H9 (cell line): Measurements from ENCODE around the gene TECPR2. TPM values are rescaled to one million over a fixed set of nuclear protein-coding genes. Genes with fewer than 3 reads are reported as not detected.

ENCODE experiments used
- DNase-seq: peaks from one replicate; pipeline ENCODE4 v3.0.0-alpha.2; 2017
- H2AFZ ChIP-seq: one replicate; pipeline ENCODE4 v1.6.1; 2013; ENCODE audit warnings: mild to moderate bottlenecking, low read length, control low read depth, moderate library complexity
- H2AK5ac ChIP-seq: 2 replicates; pipeline ENCODE4 v1.6.1; 2013; ENCODE audit warnings: low read length, control low read depth, mixed read lengths; ENCODE audit not compliant: insufficient read length
- H2BK120ac ChIP-seq: one replicate; pipeline ENCODE4 v1.6.1; 2013; ENCODE audit warnings: low read depth, mild to moderate bottlenecking, low read length, control low read depth, inconsistent platforms; ENCODE audit not compliant: poor library complexity, severe bottlenecking
- H2BK12ac ChIP-seq: 2 replicates; pipeline ENCODE4 v1.6.1; 2013; ENCODE audit warnings: low read length, control low read depth, mixed read lengths, low read depth; ENCODE audit not compliant: insufficient read length
- H2BK15ac ChIP-seq: 2 replicates; pipeline ENCODE4 v1.6.1; 2013; ENCODE audit warnings: low read depth, low read length, control low read depth
- H2BK20ac ChIP-seq: one replicate; pipeline ENCODE4 v1.6.1; 2013; ENCODE audit warnings: low read depth, mild to moderate bottlenecking, low read length, control low read depth, inconsistent platforms; ENCODE audit not compliant: poor library complexity, severe bottlenecking
- H2BK5ac ChIP-seq: 2 replicates; pipeline ENCODE4 v1.6.1; 2013; ENCODE audit warnings: low read length, control low read depth, mixed read lengths; ENCODE audit not compliant: insufficient read length
- H3K14ac ChIP-seq: 2 replicates; pipeline ENCODE4 v1.6.1; 2013; ENCODE audit warnings: low read length, control low read depth; ENCODE audit not compliant: insufficient read depth
- H3K18ac ChIP-seq: 2 replicates; pipeline ENCODE4 v1.6.1; 2013; ENCODE audit warnings: low read depth, mild to moderate bottlenecking, mixed read lengths, low read length, control low read depth; ENCODE audit not compliant: insufficient read length
- H3K23ac ChIP-seq: 2 replicates; pipeline ENCODE4 v1.6.1; 2013; ENCODE audit warnings: low read length, control low read depth, mixed read lengths, low read depth; ENCODE audit not compliant: insufficient read length
- H3K23me2 ChIP-seq: 2 replicates; pipeline ENCODE4 v1.6.1; 2013; ENCODE audit warnings: low read depth, mild to moderate bottlenecking, mixed read lengths, low read length, control low read depth; ENCODE audit not compliant: insufficient read length, poor library complexity, severe bottlenecking
- H3K27ac ChIP-seq: 2 replicates; pipeline ENCODE4 v1.5.1; 2013; ENCODE audit warnings: low read length, control low read depth, mixed read lengths, low read depth; ENCODE audit not compliant: insufficient read length
- H3K27me3 ChIP-seq: 2 replicates; pipeline ENCODE4 v1.6.1; 2013; ENCODE audit warnings: low read length, control low read depth, inconsistent platforms; ENCODE audit not compliant: insufficient read depth
- H3K4ac ChIP-seq: 2 replicates; pipeline ENCODE4 v1.6.1; 2013; ENCODE audit warnings: low read depth, mild to moderate bottlenecking, control low read depth, inconsistent platforms, low read length, moderate library complexity
- H3K4me1 ChIP-seq: 2 replicates; pipeline ENCODE4 v1.6.1; 2013; ENCODE audit warnings: low read length, control low read depth, inconsistent platforms; ENCODE audit not compliant: insufficient read depth
- H3K4me2 ChIP-seq: 2 replicates; pipeline ENCODE4 v1.6.1; 2013; ENCODE audit warnings: low read length, control low read depth, mixed read lengths; ENCODE audit not compliant: insufficient read length, insufficient read depth
- H3K56ac ChIP-seq: 2 replicates; pipeline ENCODE4 v1.6.1; 2013; ENCODE audit warnings: low read depth, mild to moderate bottlenecking, mixed read lengths, low read length, control low read depth; ENCODE audit not compliant: insufficient read length
- H3K79me1 ChIP-seq: 2 replicates; pipeline ENCODE4 v1.6.1; 2013; ENCODE audit warnings: low read depth, mild to moderate bottlenecking, moderate library complexity, low read length, control low read depth, inconsistent platforms; ENCODE audit not compliant: insufficient read depth, poor library complexity, severe bottlenecking
- H3K79me2 ChIP-seq: 2 replicates; pipeline ENCODE4 v1.6.1; 2013; ENCODE audit warnings: low read length, control low read depth, inconsistent platforms; ENCODE audit not compliant: insufficient read depth
- H3K9ac ChIP-seq: 2 replicates; pipeline ENCODE4 v1.6.1; 2013; ENCODE audit warnings: low read length, control low read depth, mixed read lengths; ENCODE audit not compliant: insufficient read length; ENCODE audit errors: extremely low read depth
- H3K9me3 ChIP-seq: one replicate; pipeline ENCODE4 v1.6.1; 2013; ENCODE audit warnings: low read depth, low read length, inconsistent platforms; ENCODE audit not compliant: control insufficient read depth
- H3T11ph ChIP-seq: one replicate; pipeline ENCODE4 v1.6.1; 2013; ENCODE audit warnings: mild to moderate bottlenecking, low read length, control low read depth, inconsistent platforms
- H4K20me1 ChIP-seq: one replicate; pipeline ENCODE4 v1.6.1; 2013; ENCODE audit not compliant: control insufficient read depth, insufficient read length, insufficient read depth
- H4K5ac ChIP-seq: 2 replicates; pipeline ENCODE4 v1.6.1; 2013; ENCODE audit warnings: low read depth, mild to moderate bottlenecking, mixed read lengths, low read length, control low read depth; ENCODE audit not compliant: insufficient read length
- H4K8ac ChIP-seq: replicated peaks from 2 replicates; pipeline ENCODE4 v1.6.1; 2013; ENCODE audit warnings: low read length, control low read depth, mixed read lengths, low read depth; ENCODE audit not compliant: insufficient read length
- H4K91ac ChIP-seq: 2 replicates; pipeline ENCODE4 v1.6.1; 2013; ENCODE audit warnings: low read depth, mild to moderate bottlenecking, moderate library complexity, mixed read lengths, low read length, control low read depth; ENCODE audit not compliant: insufficient read length
- H3K27ac Mint-ChIP-seq, 3 experiments: 2 replicates in 2 of 3; 3 replicates in 1 of 3; pipeline ENCODE4 v1.8.0; 2020 to 2021; ENCODE audit warnings: mixed read lengths in 3 of 3, mild to moderate bottlenecking in 1 of 3, moderate library complexity in 1 of 3
- H3K27me3 Mint-ChIP-seq: 2 replicates; pipeline ENCODE4 v1.8.0; 2021; ENCODE audit warnings: low read depth, mild to moderate bottlenecking, moderate library complexity, mixed read lengths
- H3K36me3 Mint-ChIP-seq, 3 experiments: 2 replicates in 2 of 3; 3 replicates in 1 of 3; pipeline ENCODE4 v1.8.0; 2020 to 2021; ENCODE audit warnings: low read depth in 3 of 3, mixed read lengths in 3 of 3; ENCODE audit not compliant: insufficient read depth in 1 of 3
- H3K4me1 Mint-ChIP-seq, 2 experiments: 2 replicates each; pipeline ENCODE4 v1.8.0; 2020; ENCODE audit warnings: mixed read lengths in 2 of 2
- H3K4me3 Mint-ChIP-seq, 2 experiments: 2 replicates in 1 of 2; 3 replicates in 1 of 2; pipeline ENCODE4 v1.8.0; 2020 to 2021; ENCODE audit warnings: mild to moderate bottlenecking in 2 of 2, mixed read lengths in 2 of 2, moderate library complexity in 1 of 2
- H3K9me3 Mint-ChIP-seq, 2 experiments: 2 replicates in 1 of 2; 3 replicates in 1 of 2; pipeline ENCODE4 v1.8.0; 2020; ENCODE audit warnings: mild to moderate bottlenecking in 2 of 2, mixed read lengths in 2 of 2, moderate library complexity in 1 of 2
- WGBS: extraction: QIAGEN DNeasy Blood & Tissue Kit; methylation state at CpG from one replicate; pipeline ENCODE4 v1.1.7; 2013; ENCODE audit warnings: missing lambda C conversion rate, low lambda C conversion rate, mixed read lengths; ENCODE audit not compliant: insufficient read length; ENCODE audit errors: extremely low coverage; 5-methylcytosine and 5-hydroxymethylcytosine counted together
- total RNA-seq: library from RNA; stranded (reverse); gene quantifications from 2 replicates; pipeline ENCODE4 v1.2.1, GENCODE V29; 2021
- TF ChIP-seq, protein P1 (sequence below): fragments of 200-600 bp; sonication (generic); conservative IDR thresholded peaks from 3 replicates; pipeline ENCODE4 v1.8.0; 2021; ENCODE audit warnings: antibody characterized with exemption, mild to moderate bottlenecking

Gene TECPR2
- total RNA-seq, 1 experiment from 2014 or later: 15.4 TPM

- Mint-ChIP-seq H3K27me3 (no peaks in the 10 kb centered on the region), H3K27ac (0 out of 7 replicates have a peak overlapping the region, but pooled peaks of 1 of the 3 experiments have one; percentile 40), H3K9me3 (no peaks in the 10 kb centered on the region), H3K4me1 (peaks cover 9 to 11% of the 10 kb centered on the region in 2 experiments), H3K4me3 (no peak overlapping the region), H3K36me3 (peaks cover 12 to 52% (median 24%) of the 10 kb centered on the region in 3 experiments)
- no peak overlapping the region for H3K4me2 ChIP-seq
- no CpG with 5 or more reads among the region's 15 CpGs for WGBS
- H3K27ac ChIP-seq: no peak overlapping the region
- H4K20me1 ChIP-seq: no peaks in the 10 kb centered on the region
- no peaks in the 10 kb centered on the region for H3K4me1 ChIP-seq
- H4K91ac ChIP-seq: no peak overlapping the region
- no peaks in the 10 kb centered on the region for H3K9me3 ChIP-seq
- H3K79me1 ChIP-seq: no peaks in the 10 kb centered on the region
- no peak overlapping the region for H3K9ac ChIP-seq
- H3K18ac ChIP-seq: no peak overlapping the region
- no peak overlapping the region for H2BK20ac ChIP-seq
- no peak overlapping the region for H3K14ac ChIP-seq
- H3K56ac ChIP-seq: no peak overlapping the region
- H4K5ac ChIP-seq: no peak overlapping the region
- no peak overlapping the region for H4K8ac ChIP-seq
- H2AK5ac ChIP-seq: no peak overlapping the region
- no peak overlapping the region for H3K4ac ChIP-seq
- TF ChIP-seq, protein P1, sequence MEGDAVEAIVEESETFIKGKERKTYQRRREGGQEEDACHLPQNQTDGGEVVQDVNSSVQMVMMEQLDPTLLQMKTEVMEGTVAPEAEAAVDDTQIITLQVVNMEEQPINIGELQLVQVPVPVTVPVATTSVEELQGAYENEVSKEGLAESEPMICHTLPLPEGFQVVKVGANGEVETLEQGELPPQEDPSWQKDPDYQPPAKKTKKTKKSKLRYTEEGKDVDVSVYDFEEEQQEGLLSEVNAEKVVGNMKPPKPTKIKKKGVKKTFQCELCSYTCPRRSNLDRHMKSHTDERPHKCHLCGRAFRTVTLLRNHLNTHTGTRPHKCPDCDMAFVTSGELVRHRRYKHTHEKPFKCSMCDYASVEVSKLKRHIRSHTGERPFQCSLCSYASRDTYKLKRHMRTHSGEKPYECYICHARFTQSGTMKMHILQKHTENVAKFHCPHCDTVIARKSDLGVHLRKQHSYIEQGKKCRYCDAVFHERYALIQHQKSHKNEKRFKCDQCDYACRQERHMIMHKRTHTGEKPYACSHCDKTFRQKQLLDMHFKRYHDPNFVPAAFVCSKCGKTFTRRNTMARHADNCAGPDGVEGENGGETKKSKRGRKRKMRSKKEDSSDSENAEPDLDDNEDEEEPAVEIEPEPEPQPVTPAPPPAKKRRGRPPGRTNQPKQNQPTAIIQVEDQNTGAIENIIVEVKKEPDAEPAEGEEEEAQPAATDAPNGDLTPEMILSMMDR: no peak
- no peaks in the 10 kb centered on the region for H3K27me3 ChIP-seq
- H2BK5ac ChIP-seq: no peak overlapping the region
- no peak overlapping the region for H2BK15ac ChIP-seq
- no peak for DNase-seq
- H3K79me2 ChIP-seq: no peaks in the 10 kb centered on the region
- H3K23me2 ChIP-seq: no peaks in the 10 kb centered on the region
- no peak overlapping the region for H3T11ph ChIP-seq
- H3K23ac ChIP-seq: no peak overlapping the region
- H2BK12ac ChIP-seq: no peak overlapping the region
- H2AFZ ChIP-seq: no peak overlapping the region
- no peak overlapping the region for H2BK120ac ChIP-seq
These were observed 79.8 kb downstream of the TECPR2 start for GRCh38 chr14:102442241-102443211.
